ENCODE data around the gene CPTP.

The CPTP gene

DNA sequence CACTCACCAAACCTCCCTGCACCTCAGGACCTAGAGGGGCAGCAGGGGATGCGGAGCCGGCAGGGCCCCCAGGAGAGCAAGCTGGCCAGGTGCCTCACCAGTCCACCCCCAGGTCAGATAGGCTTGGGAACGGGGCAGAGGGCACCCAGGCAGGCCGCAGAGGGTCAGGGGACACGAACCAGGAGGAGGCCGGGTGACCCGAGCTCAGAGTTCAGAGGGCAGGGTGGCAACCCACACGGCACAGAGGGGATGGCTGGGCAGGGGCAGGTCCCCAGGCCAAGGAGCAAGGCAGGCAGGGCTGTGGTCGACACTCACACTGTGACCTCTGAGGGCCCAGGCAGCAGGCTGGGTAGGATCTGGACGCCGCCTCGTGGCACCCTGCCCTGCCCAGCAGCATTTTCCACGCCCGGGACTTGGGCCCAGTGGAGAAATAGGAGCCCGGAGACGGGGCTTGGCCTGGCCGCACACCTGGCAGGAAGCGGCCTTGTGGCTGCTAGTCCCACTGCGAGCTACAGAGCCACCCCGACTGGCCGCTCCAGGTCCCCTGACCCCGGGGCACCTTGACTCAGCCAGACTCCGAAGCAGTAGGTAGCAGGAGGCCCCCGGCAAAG is 19.3 kb downstream of the CPTP start:
- FAIRE-seq = no peak
- no peak for TF ChIP-seq TAF1 (IDR thresholded peaks at IDR 0.05; ENCODE audit: borderline replicate concordance, low read depth, low read length)
- no peak for TF ChIP-seq POLR2AphosphoS5 (IDR thresholded peaks at IDR 0.05; ENCODE audit: low read depth, low read length)
- TF ChIP-seq POLR2A (IDR thresholded peaks at IDR 0.05; ENCODE audit: low read depth, low read length) = no peak

DNA sequence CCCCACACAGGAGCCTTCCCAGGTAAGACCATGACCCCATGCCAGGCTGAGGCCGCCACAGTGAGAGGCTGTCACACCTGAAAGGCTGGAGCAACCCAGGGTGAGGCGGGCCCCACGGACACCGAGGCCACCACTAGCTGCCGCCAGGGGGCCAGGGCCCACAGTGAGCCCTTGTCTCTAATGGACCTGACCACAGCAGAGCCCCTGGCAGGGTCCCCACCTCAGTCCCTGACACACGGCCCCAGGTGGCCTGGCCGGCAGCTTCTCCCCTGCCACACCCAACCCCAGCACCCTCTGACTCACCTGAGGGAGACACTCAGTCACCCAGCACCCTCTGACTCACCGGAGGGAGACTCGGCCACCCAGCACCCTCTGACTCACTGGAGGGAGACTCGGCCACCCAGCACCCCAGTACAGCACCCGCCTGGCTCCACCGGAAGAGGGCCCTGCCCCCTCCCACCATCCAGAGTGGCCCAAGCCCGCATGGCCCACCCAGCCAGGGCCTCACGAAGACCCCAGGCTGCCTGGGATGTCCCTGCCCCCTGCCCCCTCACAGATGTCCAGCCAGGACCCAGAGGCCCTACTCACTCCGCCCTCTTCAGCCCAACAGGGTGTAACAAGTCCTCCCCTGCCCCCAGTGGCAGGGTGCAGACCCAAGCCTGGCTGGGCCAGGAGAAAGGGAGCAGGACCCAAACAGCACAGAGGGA is 20.2 kb downstream of the CPTP start:
- no peak for TF ChIP-seq TAF1 (IDR thresholded peaks at IDR 0.05; ENCODE audit: borderline replicate concordance, low read depth, low read length)
- no peak for TF ChIP-seq POLR2A (IDR thresholded peaks at IDR 0.05; ENCODE audit: low read depth, low read length)
- TF ChIP-seq POLR2AphosphoS5 (IDR thresholded peaks at IDR 0.05; ENCODE audit: low read depth, low read length) = no peak
- no peak for FAIRE-seq
- DNase-seq (ENCODE audit: insufficient read length) = no peak

More for the DNA sequence above, 19.3 kb downstream of the CPTP start:
- DNase-seq (ENCODE audit: insufficient read length) = no peak

DNA sequence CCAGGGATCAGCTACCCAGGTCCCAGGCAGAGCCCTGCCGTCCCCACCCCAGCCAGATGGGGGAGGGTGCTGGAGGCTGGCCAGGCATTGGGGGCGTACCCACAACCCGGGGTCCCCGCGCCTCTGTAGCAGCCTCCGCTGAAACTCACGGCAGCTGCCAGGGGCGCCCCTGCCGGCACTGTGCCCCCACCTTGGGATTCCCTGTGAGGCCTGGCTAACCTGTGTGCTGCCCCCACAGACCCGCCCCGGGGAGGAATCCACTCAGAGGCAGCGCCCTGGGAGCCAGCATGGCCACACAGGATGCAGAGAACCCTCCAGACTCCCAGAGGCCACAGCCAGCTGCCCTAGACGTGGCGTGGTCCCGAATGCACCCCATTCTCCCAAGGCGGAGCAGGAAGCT is 20.8 kb downstream of the CPTP start:
- DNase-seq (ENCODE audit: insufficient read length) (no peak), FAIRE-seq (no peak)
- TF ChIP-seq POLR2A (IDR thresholded peaks at IDR 0.05; ENCODE audit: low read depth, low read length) = no peak
- no peak for TF ChIP-seq POLR2AphosphoS5 (IDR thresholded peaks at IDR 0.05; ENCODE audit: low read depth, low read length)
- no peak for TF ChIP-seq TAF1 (IDR thresholded peaks at IDR 0.05; ENCODE audit: borderline replicate concordance, low read depth, low read length)

DNA sequence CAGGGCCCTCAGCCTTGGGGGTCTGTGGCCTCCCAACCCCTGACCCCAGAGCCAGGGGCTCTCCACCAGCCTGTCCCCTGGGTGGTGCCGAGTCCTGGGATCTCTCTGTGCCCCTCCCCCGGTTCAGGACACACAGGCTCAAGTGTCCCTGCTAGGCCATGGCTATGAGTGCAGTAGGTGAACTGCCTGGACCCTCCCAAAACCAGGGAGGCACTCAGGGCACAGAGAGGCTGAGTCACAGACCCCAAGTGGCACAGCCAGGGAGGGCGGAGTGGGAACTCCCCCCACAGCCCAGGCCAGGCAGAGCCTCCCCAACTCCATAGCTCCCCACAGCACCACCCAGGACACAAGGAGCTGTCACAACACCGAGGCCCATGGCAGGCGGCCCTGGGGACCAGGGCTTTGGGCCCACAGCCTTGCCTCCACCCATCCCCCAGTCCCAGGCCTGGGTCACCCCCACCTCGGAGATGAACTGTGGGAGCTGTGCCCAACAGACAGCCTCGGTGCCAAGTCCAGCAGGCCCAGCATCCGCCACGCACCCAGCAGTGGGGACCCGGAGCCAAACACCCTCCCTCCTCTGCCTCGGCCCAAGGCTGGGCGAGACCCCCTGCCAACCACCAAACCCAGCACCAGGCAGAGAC is 21.4 kb downstream of the CPTP start:
- no peak for DNase-seq (ENCODE audit: insufficient read length)
- FAIRE-seq = no peak
- TF ChIP-seq TAF1 (IDR thresholded peaks at IDR 0.05; ENCODE audit: borderline replicate concordance, low read depth, low read length) = no peak
- TF ChIP-seq POLR2AphosphoS5 (IDR thresholded peaks at IDR 0.05; ENCODE audit: low read depth, low read length) = no peak

DNA sequence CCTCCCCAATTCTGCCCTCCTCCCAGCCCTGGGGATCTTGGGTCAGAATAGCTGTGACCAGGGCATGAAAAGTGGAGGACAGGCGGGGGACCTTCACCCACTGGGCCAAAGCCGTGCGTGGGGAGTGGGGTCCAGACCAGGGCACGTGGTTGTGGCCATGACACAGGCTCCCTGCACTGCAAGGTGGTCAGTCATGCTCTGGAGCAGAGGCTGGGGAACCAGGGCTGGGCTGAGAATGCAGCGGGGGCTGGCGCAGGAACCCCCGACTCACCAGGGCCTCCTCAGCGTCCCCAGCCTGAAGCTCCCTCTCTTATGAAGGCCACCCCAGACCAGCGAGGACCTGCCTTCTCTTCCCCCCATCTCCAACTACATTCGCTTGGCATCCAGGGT is 21.9 kb downstream of the CPTP start:
- no peak for TF ChIP-seq POLR2A (IDR thresholded peaks at IDR 0.05; ENCODE audit: low read depth, low read length)
- no peak for TF ChIP-seq POLR2AphosphoS5 (IDR thresholded peaks at IDR 0.05; ENCODE audit: low read depth, low read length)
- TF ChIP-seq TAF1 (IDR thresholded peaks at IDR 0.05; ENCODE audit: borderline replicate concordance, low read depth, low read length) = no peak
- no peak for FAIRE-seq

DNA sequence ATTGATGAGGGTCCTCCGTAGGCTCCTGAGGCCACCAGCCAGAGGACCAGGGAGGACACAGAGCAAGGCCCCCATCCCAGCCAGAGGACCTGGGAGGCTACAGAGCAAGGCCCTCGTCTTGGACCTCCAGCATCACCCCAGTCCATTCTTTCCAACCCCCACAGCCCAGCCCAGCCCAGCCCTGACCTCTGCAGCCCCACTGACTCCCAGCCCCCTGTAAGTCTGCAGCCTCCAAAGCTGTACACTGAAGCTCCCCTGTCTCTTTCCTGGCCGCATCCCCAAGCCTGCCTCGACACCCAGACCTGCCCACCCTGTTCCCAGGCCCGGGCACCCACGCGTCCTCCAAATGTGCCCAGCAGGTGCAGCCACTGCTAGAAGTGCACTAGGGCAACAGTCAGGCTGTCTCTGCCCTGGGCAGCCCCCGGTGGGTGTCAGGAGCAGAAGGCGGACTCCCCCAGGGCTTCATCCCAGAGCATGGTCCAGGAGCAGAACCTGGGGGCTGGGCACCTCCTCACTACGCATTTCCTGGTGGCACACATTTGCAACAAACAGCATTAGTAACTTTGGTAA is 22.5 kb downstream of the CPTP start:
- TF ChIP-seq POLR2AphosphoS5 (IDR thresholded peaks at IDR 0.05; ENCODE audit: low read depth, low read length) (no peak), POLR2A (IDR thresholded peaks at IDR 0.05; ENCODE audit: low read depth, low read length) (no peak), TAF1 (IDR thresholded peaks at IDR 0.05; ENCODE audit: borderline replicate concordance, low read depth, low read length) (no peak)
- DNase-seq (ENCODE audit: insufficient read length) (no peak), FAIRE-seq (no peak)

More for the DNA sequence above, 21.9 kb downstream of the CPTP start:
- no peak for DNase-seq (ENCODE audit: insufficient read length)

DNA sequence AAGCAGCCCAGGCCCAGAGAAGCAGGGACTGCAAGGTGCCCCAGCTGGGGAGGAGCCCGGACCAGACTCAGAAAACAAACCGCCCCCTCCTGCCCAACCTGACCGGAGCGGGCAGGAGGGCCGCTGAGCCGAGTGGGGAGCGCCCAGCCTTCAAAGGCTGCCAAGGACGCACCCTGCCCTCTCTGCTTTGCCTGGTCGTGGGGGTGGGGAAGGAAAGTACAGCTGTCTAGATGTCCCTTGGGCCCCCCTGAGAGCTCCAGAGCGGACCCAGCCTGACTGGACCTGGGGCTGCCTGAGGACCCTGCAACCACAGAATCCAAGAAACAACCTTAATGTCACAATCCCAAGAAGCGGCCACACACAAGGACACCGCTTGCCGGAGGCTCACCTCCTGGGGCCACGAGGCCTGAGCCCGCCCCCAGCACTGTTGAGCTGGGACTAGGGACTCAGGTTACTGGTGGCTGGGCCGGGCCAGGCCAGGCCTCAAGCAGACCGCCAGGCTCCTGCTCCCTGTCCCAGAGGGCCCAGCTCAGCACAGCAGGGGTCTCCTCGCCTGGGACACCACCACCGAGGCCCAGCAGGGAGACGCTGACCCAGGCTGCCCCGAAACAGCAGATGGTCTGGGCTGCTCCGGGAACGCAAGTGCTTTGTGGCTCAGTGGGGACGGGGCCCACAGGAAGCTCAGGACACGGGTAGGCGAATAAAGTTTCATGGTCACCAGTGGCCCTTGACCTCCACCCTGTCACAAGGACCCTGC is 23.2 kb downstream of the CPTP start:
- FAIRE-seq = no peak

DNA sequence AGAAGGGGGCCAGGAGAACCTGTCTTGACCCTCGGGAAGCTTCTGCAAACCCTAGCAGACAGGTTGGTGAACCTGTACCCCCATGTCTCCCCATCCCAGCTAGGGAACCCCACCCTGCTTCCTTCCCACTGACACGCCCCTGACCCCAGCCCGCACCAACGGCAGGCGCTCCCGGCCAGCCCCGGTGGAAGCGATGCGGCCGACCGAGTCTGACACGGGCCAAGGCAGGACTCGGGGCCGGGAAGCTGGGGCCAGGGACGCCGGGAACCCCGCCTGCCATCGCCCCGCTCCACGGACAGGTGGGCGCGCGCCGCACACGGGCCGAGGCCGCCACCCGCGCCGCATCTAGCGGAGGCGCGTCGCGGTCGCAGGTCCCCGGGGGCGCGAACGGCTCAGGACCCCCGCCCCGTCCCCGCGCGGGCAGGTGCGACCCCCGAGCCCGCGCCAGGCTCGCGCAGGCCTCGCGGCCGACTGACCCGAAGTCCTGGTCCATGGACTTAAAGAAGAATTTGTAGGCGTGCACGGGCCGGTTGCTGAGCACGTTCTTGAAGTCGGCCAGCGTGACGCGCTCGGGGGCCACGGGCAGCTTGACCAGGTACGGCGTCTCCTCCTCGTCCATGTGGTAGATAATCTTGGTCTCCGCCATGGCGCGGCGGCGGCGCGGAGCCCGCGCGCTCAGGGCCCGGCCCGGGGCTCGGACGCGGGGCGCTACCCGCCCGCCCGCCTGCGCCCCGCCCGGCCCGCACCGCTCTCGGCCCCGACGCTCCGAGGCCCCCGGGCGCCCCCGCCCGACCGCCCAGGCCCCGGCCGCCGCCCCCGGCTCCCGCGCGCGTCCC is 24.0 kb downstream of the CPTP start:
- FAIRE-seq (peak; percentile 24), DNase-seq (ENCODE audit: insufficient read length) (no peak)
- TF ChIP-seq TAF1 (IDR thresholded peaks at IDR 0.05; ENCODE audit: borderline replicate concordance, low read depth, low read length) (no peak), POLR2AphosphoS5 (IDR thresholded peaks at IDR 0.05; ENCODE audit: low read depth, low read length) (no peak), POLR2A (IDR thresholded peaks at IDR 0.05; ENCODE audit: low read depth, low read length) (no peak)

More for the DNA sequence above, 23.2 kb downstream of the CPTP start:
- DNase-seq (ENCODE audit: insufficient read length) = no peak
- TF ChIP-seq POLR2A (IDR thresholded peaks at IDR 0.05; ENCODE audit: low read depth, low read length) = no peak
- no peak for TF ChIP-seq TAF1 (IDR thresholded peaks at IDR 0.05; ENCODE audit: borderline replicate concordance, low read depth, low read length)
- TF ChIP-seq POLR2AphosphoS5 (IDR thresholded peaks at IDR 0.05; ENCODE audit: low read depth, low read length) = no peak

DNA sequence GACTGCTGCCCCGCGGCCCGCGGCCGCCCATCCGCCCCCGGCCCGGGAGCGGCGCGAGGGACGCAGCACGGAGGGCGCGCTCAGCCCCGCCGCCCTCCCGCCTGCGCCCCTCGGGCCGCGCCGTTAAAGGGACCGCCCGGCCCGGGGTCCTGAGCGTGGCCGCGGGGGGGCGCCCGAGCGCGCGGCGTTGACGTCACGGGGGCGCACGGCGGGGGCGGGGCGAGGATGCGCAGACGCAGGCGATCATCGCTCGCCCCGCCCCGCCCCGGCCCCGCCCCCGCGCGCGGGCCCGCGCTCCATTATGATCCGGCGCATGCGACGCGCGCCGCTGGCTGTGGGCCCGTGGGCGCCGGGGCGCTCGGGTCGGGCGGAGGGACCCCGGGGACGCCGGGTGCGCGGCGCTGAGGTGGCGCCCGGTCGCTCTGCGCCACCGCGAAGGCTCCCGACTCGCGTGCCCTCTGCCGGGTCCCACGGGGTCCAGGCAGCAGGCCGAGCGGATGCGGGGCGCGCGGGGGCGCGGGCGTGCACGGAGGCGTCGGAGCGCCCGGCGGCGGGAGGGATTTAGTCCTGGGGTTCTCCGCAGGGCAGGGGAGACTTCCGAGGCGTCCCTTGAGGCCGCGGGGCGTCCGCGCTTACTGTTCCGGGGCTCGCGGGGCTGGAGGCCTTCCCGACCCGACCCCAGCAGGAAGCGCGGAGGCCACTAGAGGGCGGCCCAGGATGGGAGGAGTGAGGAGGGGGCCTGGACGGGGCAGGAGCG is 24.8 kb downstream of the CPTP start, which contains the start of gene DVL1:
Gene DVL1, minus strand, starts transcription at position 163 of the 757 bp plus-strand sequence. CDS start 353 bp downstream, outside the sequence.
- FAIRE-seq = peak; percentile 70
- TF ChIP-seq TAF1 (IDR thresholded peaks at IDR 0.05; ENCODE audit: borderline replicate concordance, low read depth, low read length) (no peak), POLR2AphosphoS5 (IDR thresholded peaks at IDR 0.05; ENCODE audit: low read depth, low read length) (peak; percentile 48; the same call in 1 of the 2 replicates), POLR2A (IDR thresholded peaks at IDR 0.05; ENCODE audit: low read depth, low read length) (peak; percentile 57; the same call in 1 of the 2 replicates)
- DNase-seq (ENCODE audit: insufficient read length) = peak; percentile 93

All from GM12892 (cell line).